GM21619 (cell line): ENCODE measurements around the gene PDP2.
"Not testable (repeated sequence)": the region's sequence is repeated elsewhere in the genome, so short reads cannot be mapped to it uniquely, and the experiment has no call there.

Source experiments
- ATAC-seq: cut with Tn5 transposase; IDR thresholded peaks from one replicate; pipeline ENCODE4 v1.9.1; 2021; ENCODE audit not compliant: unreplicated experiment

The PDP2 gene

GRCh38 chr16:66881964-66882508 lies 1.7 kb downstream of the PDP2 start:
- ATAC-seq = no peak

- ATAC-seq = no peak
Measured at GRCh38 chr16:66882702-66883101, 2.4 kb downstream of the PDP2 start.

DNA sequence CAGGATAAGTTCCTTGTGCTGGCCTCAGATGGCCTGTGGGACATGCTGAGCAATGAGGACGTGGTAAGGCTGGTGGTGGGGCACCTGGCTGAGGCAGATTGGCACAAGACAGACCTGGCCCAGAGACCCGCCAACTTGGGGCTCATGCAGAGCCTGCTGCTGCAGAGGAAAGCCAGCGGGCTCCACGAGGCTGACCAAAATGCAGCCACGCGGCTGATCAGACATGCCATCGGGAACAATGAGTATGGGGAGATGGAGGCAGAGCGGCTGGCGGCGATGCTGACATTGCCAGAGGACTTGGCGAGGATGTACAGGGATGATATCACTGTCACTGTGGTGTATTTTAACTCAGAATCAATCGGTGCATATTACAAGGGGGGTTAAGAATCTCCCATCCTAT lies 5.2 kb downstream of the PDP2 start:
- ATAC-seq = no peak

DNA sequence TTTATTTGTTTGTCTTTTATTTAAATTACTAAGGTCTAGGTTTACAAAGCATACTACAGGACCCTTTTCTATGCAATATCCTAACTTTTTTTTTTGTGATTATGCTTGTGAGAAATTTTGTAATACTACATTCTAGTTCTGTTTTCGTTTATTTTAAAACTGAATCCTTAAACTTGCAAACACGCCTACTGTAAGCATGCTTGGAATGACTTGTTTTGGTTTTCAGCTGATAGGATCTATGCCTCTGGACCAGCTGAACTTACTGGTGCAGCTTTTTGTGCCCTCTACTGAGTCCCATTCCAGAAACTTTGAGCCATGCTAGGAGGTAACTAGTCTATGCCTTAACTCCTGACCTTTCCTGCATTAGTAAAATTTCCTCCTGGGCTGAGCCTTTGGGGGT lies 6.0 kb downstream of the PDP2 start:
- no peak for ATAC-seq

DNA sequence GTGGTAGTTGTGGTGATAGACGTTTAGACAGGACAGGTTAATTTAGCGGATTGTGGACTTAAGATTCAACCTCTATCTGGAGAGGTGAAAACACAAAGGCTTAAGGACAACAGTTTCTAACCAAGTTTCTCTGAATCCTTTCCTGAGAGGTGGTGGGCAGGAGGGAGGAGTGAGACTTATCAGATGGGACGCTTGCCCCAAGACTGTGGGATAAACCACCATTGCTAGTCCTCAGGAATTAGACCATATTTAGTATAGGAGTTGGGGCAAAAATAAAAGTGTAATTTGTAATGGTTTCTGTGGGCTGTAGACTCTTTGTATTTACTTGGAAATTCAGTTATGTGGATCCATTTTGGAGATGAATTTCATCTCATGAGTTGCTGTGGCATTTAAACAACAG lies 6.6 kb downstream of the PDP2 start:
- no peak for ATAC-seq

- no peak for ATAC-seq
Measured at GRCh38 chr16:66888647-66889615, 8.6 kb downstream of the PDP2 start.

GRCh38 chr16:66889622-66890021 lies 9.3 kb downstream of the PDP2 start:
- no peak for ATAC-seq

- ATAC-seq = no peak
Measured at GRCh38 chr16:66890799-66891198, 10.5 kb downstream of the PDP2 start.

DNA sequence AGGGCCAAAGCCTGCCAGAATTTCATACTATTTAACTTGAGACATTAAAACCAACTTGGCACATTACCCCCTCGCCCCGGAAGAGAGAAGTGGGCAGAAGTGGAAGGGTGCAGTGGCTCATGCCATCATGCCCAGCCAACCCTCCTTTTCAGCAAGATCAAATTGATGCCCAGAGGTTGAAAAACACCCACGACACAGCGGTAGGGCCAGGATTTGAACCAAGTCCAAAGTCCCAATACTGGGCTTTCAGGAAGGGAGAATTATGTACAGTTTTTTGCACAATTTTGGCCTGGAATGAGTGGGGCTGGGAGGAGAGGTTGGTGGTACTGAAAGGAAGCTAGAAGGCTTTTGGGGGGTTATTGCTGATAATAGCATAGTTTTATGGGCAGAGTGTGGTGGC lies 11.0 kb downstream of the PDP2 start:
- ATAC-seq = no peak

- ATAC-seq = no peak
Measured at GRCh38 chr16:66891797-66892196, 11.5 kb downstream of the PDP2 start.

GRCh38 chr16:66894055-66894454 lies 13.7 kb downstream of the PDP2 start:
- no peak for ATAC-seq

- ATAC-seq = no peak
Measured at GRCh38 chr16:66894948-66895688, 14.8 kb downstream of the PDP2 start.

GRCh38 chr16:66895689-66895979 lies 15.3 kb downstream of the PDP2 start:
- ATAC-seq = no peak

DNA sequence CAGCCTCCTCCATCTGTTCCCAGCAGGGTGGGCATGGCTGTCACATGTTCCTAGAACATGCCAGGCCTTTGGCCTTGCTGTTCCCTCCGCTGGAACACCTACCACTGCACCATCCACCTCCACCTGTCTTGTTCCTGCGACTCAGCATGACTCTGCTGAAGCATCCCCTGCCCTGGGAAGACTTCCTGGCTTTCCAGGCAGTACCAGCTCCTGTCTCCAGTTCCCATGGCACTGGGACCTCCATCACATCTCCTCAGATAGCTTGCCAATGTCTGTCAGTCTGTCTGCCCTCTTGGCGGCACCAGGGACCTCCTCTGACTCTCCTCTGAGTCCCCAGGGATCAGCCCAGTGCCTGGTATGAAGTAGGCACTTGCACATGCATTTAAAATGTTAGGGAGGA lies 15.7 kb downstream of the PDP2 start:
- ATAC-seq = no peak

- not testable (repeated sequence) for ATAC-seq
Measured at GRCh38 chr16:66896682-66897081, 16.4 kb downstream of the PDP2 start.

- no peak for ATAC-seq
Measured at GRCh38 chr16:66898207-66898606, 17.9 kb downstream of the PDP2 start.

DNA sequence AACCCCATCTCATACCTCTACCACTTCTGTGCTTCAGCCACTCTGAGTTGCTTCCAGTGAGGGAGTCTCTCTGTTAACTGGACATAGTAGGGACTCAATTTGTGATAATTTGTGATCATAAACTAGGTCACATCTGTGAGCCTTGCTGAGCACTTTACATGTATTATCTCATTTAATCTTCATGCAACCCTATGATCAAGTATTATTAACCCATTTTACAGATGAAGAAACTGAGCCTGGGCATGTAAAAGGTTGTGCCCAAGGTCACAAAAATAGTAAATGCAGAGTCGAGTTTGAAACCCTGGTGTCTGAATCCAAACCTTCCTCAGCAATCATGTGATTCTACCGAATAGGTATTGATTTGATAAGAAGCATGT lies 18.6 kb downstream of the PDP2 start:
- no peak for ATAC-seq

GRCh38 chr16:66899310-66899944 lies 19.1 kb downstream of the PDP2 start:
- no peak for ATAC-seq

DNA sequence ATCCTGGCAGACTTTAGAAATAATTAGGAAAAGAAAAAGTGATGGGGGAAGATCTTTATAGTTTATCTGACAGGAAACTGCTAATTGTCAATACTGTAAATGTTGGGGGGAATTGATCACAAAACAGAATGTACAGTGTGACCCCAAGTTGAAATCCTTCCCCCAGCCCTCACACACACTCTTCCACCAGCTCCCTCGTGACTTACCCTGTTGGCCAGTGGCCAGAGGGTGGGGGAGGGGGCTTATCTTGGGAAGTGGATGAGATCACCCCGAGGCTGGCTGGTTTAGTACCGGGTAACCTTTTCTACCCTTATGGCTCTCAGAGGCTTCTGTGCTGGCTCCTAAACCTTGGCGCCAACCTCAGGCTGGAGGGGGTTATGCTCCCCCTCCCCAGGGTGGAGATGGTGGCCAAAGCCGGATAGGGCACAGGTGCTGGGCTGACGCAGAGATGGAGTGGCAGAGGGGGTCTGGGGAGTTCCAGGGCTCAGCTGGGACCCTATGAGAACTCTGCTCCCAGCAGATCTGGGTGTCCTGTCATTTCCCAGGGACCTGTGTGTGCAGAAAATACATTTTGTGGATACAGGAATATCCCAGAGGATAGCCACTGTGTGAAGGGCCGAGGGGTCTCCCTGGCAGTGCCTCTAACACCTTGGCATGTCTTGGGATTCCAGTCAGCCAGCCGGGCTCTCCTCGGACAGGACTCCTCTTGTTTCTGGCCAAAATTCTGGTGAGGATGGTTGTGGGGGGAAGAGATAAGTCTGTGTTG lies 19.8 kb downstream of the PDP2 start:
- ATAC-seq = no peak

DNA sequence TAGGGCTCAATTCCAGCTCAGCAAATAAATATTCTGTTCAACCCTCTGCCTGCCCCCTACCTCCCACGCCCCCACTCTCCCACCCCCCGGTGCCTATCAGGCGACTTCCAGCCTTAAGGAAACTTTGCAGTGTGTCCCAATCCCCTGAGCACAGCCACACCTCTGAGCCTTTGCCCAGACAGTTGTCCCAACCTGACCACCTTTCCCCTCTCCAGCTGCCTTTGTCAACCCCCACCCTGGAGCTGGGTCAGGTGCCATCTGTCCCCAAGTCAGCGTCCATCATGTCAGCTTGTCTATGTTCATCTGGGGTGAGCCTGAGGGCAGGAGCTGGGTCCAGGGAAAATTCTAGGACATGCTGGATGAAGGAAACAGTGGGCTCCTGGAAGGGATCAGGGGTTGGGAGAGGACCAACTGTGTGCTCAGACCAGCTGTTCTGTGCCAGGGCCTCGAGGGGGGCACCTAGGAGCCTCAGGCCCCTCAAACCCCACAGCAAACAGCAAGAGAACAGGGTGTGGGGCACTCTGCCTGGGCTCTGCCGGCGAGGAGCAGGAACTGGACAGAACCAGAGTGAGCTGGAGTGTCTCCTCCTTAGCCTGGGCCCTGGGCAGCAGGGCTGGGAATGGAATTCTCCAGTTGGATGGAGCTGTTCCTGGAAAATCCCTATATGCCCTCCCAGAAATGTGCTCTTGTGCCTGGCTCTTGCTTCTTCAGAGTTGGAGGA lies 20.6 kb downstream of the PDP2 start:
- no peak for ATAC-seq
